Hepatocyte (in vitro differentiated cells): ENCODE data around the gene TMC5. TPM values are rescaled to one million over a fixed set of nuclear protein-coding genes. Genes with fewer than 3 reads are reported as not detected.
A peak's percentile ranks its signal among the peaks of the same experiment; 100 is the strongest.

Experiments used
- DNase-seq: peaks from one replicate; pipeline ENCODE4 v3.0.0-alpha.2; 2016; ENCODE audit warnings: low spot score
- H2AFZ ChIP-seq: fragments of 200-600 bp; sonication (generic); 2 replicates; pipeline ENCODE4 v1.6.0; 2016; ENCODE audit warnings: antibody characterized with exemption, mild to moderate bottlenecking
- H3K27ac ChIP-seq: fragments of 200-600 bp; sonication (generic); 2 replicates; pipeline ENCODE4 v1.5.1; 2016; ENCODE audit warnings: mild to moderate bottlenecking
- H3K27me3 ChIP-seq: fragments of 200-600 bp; sonication (generic); 2 replicates; pipeline ENCODE4 v1.6.1; 2016
- H3K36me3 ChIP-seq: fragments of 200-600 bp; sonication (generic); replicated peaks from 2 replicates; pipeline ENCODE4 v1.5.1; 2016; ENCODE audit warnings: low read depth; ENCODE audit not compliant: insufficient read depth
- H3K4me1 ChIP-seq: fragments of 200-600 bp; sonication (generic); 2 replicates; pipeline ENCODE4 v1.5.1; 2016; ENCODE audit warnings: mild to moderate bottlenecking, moderate library complexity; ENCODE audit not compliant: insufficient read depth
- H3K4me2 ChIP-seq: fragments of 200-600 bp; sonication (generic); 2 replicates; pipeline ENCODE4 v1.6.0; 2016
- H3K4me3 ChIP-seq: fragments of 200-600 bp; sonication (generic); 2 replicates; pipeline ENCODE4 v1.5.1; 2016; ENCODE audit warnings: mild to moderate bottlenecking
- H3K79me2 ChIP-seq: fragments of 200-600 bp; sonication (generic); 2 replicates; pipeline ENCODE4 v1.6.0; 2017; ENCODE audit warnings: mild to moderate bottlenecking
- H3K9me2 ChIP-seq: fragments of 200-600 bp; sonication (generic); replicated peaks from 2 replicates; pipeline ENCODE4 v1.6.0; 2017; ENCODE audit warnings: mild to moderate bottlenecking; ENCODE audit not compliant: insufficient read depth
- H3K9me3 ChIP-seq: fragments of 200-600 bp; sonication (generic); 2 replicates; pipeline ENCODE4 v1.5.1; 2016; ENCODE audit warnings: low read depth, mild to moderate bottlenecking
- H4K20me1 ChIP-seq: fragments of 200-600 bp; sonication (generic); 2 replicates; pipeline ENCODE4 v1.6.0; 2016; ENCODE audit warnings: mild to moderate bottlenecking; ENCODE audit not compliant: insufficient read depth, poor library complexity, severe bottlenecking
- CTCF ChIP-seq: fragments of 200-600 bp; sonication (generic); IDR thresholded peaks from 2 replicates; pipeline ENCODE4 v1.5.1; 2016; ENCODE audit warnings: antibody characterized with exemption, mild to moderate bottlenecking; ENCODE audit not compliant: poor library complexity
- EZH2 ChIP-seq: fragments of 200-600 bp; sonication (generic); IDR thresholded peaks from 2 replicates; pipeline ENCODE4 v1.6.1; 2016; ENCODE audit warnings: antibody characterized with exemption, mild to moderate bottlenecking, borderline replicate concordance
- EZH2phosphoT487 ChIP-seq: fragments of 200-600 bp; sonication (generic); IDR thresholded peaks from one replicate; pipeline ENCODE4 v1.6.1; 2018; ENCODE audit warnings: antibody characterized with exemption, mild to moderate bottlenecking, low read depth, moderate library complexity; ENCODE audit not compliant: unreplicated experiment, severe bottlenecking
- WGBS: methylation state at CpG from one replicate; pipeline ENCODE4 v1.1.6; 2016; ENCODE audit warnings: low lambda C conversion rate; ENCODE audit errors: missing lambda C conversion rate; 5-methylcytosine and 5-hydroxymethylcytosine counted together
- polyA plus RNA-seq: library from polyadenylated mRNA; unstranded; fragments of >200 nt; fragmentation: Nextera tagmentation; extraction: Ambion mirVana; gene quantifications from 2 replicates; pipeline ENCODE4 v1.2.1, GENCODE V29; 2016
- total RNA-seq: library from RNA; depleted of rRNA; stranded (reverse); fragments of >200 nt; gene quantifications from 2 replicates; pipeline ENCODE4 v1.2.3, GENCODE V29; 2014

The TMC5 gene
- total and polyA plus RNA-seq, 2 experiments from 2014 or later = 2.9 to 3.3 TPM

- Histone ChIP-seq H3K79me2 (no peaks in the 10 kb centered on the region), H3K36me3 (no peaks in the 10 kb centered on the region), H3K4me3 (no peak overlapping the region), H3K4me2 (peak overlapping the region; percentile 49), H3K9me2 (no peaks in the 10 kb centered on the region), H3K9me3 (no peaks in the 10 kb centered on the region), H4K20me1 (no peaks in the 10 kb centered on the region), H2AFZ (no peak overlapping the region), H3K27me3 (no peaks in the 10 kb centered on the region), H3K4me1 (peaks cover 10% of the 10 kb centered on the region), H3K27ac (no peak overlapping the region)
- TF ChIP-seq CTCF = no peak
- no peak for DNase-seq
- WGBS = 53% methylated on average over 2 of the region's 2 CpGs
Observed at GRCh38 chr16:19379838-19380237, 37.8 kb upstream of the TMC5 start.

GRCh38 chr16:19380328-19380727 is 37.4 kb upstream of the TMC5 start:
- H3K36me3 ChIP-seq = no peaks in the 10 kb centered on the region
- no peak overlapping the region for H3K4me3 ChIP-seq
- no peaks in the 10 kb centered on the region for H4K20me1 ChIP-seq
- TF ChIP-seq EZH2 (no peak), CTCF (no peak), EZH2phosphoT487 (no peak)
- no peak for DNase-seq
- H2AFZ ChIP-seq = no peak overlapping the region
- 33% methylated on average over 3 of the region's 3 CpGs for WGBS
- peaks cover 10% of the 10 kb centered on the region for H3K4me1 ChIP-seq
- no peak overlapping the region for H3K27ac ChIP-seq
- H3K9me3 ChIP-seq = no peaks in the 10 kb centered on the region
- H3K27me3 ChIP-seq = no peaks in the 10 kb centered on the region
- peak overlapping the region; percentile 49 for H3K4me2 ChIP-seq
- no peaks in the 10 kb centered on the region for H3K79me2 ChIP-seq
- H3K9me2 ChIP-seq = no peaks in the 10 kb centered on the region

DNA sequence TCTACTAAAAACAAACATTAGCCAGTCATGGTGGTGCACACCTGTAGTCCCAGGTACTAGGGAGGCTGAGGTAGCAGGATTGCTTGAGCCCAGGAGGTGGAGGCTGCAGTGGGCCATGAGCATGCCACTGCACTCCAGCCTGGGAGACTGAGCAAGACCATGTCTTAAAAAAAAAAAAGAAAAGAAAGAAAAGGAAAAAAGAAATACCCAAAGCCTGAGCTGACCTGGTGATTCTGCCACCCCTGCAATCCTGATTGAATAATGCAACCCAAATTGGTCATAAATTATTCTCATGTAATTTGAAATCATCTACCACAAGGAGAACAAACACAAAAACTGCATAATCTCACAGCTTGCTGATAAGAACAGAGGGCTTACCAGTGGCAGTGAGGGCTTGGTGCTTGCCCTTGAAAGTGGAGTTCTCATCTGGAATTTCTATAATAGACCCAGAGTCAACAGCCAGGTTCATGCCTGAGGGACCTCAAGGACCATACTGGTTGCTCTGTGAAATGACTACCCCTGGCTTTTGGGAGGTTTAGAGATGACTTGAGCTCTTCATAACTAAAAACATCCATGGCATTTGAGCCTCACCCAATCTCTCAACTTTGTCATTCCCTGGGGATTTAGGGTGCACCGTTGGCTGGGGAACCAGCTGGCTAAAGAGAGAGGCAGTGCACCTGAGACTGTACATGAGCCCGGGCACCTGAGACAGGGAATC is 35.4 kb upstream of the TMC5 start:
- 62% methylated on average over 2 of the region's 2 CpGs for WGBS
- TF ChIP-seq EZH2 (no peak), CTCF (no peak), EZH2phosphoT487 (no peak)
- Histone ChIP-seq H3K27ac (peak overlapping the region; percentile 54), H3K9me3 (no peaks in the 10 kb centered on the region), H4K20me1 (no peaks in the 10 kb centered on the region), H3K9me2 (no peaks in the 10 kb centered on the region), H3K36me3 (no peaks in the 10 kb centered on the region), H3K4me3 (no peak overlapping the region), H3K4me1 (peaks cover 10% of the 10 kb centered on the region), H3K79me2 (no peaks in the 10 kb centered on the region), H3K27me3 (no peaks in the 10 kb centered on the region), H2AFZ (no peak overlapping the region), H3K4me2 (no peak overlapping the region)
- peak; percentile 51 for DNase-seq
